HEK293 (cell line): ENCODE measurements around the gene RNF13.

Experiments used
- CTCF ChIA-PET: fragments of 350-600 bp; formaldehyde crosslinking; extraction: SDS; loops from one replicate; lab custom pipeline; 2021; ENCODE audit warnings: antibody characterized with exemption; lab: Yijun Ruan, JAX
- POLR2A ChIA-PET: fragments of 300-600 bp; formaldehyde crosslinking; extraction: SDS; loops from one replicate; lab custom pipeline; 2020; ENCODE audit warnings: antibody characterized with exemption, inconsistent platforms; lab: Yijun Ruan, JAX
- H3K27ac ChIP-seq: fragments of 200-500 bp; sonication (Bioruptor generic); 2 replicates; pipeline ENCODE4 v1.5.1; 2014; ENCODE audit warnings: low read depth, low read length, control low read depth, inconsistent platforms; ENCODE audit errors: extremely low read depth
- H3K36me3 ChIP-seq, 2 experiments: fragments of 200-500 bp in 1 of 2; sonication (Bioruptor generic) in 1 of 2; 1 replicate in 1 of 2; 2 replicates in 1 of 2; pipeline ENCODE4 v1.5.1; 2014 to 2017; ENCODE audit warnings: inconsistent platforms in 2 of 2, low read length in 2 of 2; ENCODE audit not compliant: control insufficient read depth in 2 of 2, insufficient read depth in 1 of 2
- H3K4me1 ChIP-seq: fragments of 200-500 bp; sonication (Bioruptor generic); 2 replicates; pipeline ENCODE4 v1.5.1; 2014; ENCODE audit warnings: mild to moderate bottlenecking, low read length, inconsistent platforms; ENCODE audit not compliant: control insufficient read depth, insufficient read depth
- H3K4me3 ChIP-seq: 2 replicates; pipeline ENCODE4 v1.5.1; 2011; ENCODE audit warnings: low read depth, mild to moderate bottlenecking, control low read depth, low read length, moderate library complexity
- H3K9me3 ChIP-seq: fragments of 200-500 bp; sonication (Bioruptor generic); 2 replicates; pipeline ENCODE4 v1.5.1; 2014; ENCODE audit warnings: low read depth, low read length, inconsistent platforms; ENCODE audit not compliant: control insufficient read depth, insufficient read depth
- MZF1 ChIP-seq: fragments of 450-650 bp; formaldehyde crosslinking; IDR thresholded peaks from 2 replicates; pipeline ENCODE4 v1.5.1; 2017; ENCODE audit warnings: missing biosample characterization, missing genetic modification characterization, borderline replicate concordance
- OVOL3 ChIP-seq: fragments of 450-650 bp; formaldehyde crosslinking; IDR thresholded peaks from 2 replicates; pipeline ENCODE4 v1.5.1; 2016; ENCODE audit warnings: missing biosample characterization, missing genetic modification characterization
- SALL2 ChIP-seq: fragments of 450-650 bp; formaldehyde crosslinking; IDR thresholded peaks from 2 replicates; pipeline ENCODE4 v1.5.0; 2017; ENCODE audit warnings: missing biosample characterization, mild to moderate bottlenecking, missing genetic modification characterization, borderline replicate concordance
- WT1 ChIP-seq: fragments of 450-650 bp; formaldehyde crosslinking; IDR thresholded peaks from 2 replicates; pipeline ENCODE4 v1.5.1; 2016; ENCODE audit warnings: missing biosample characterization, missing genetic modification characterization
- ZBTB7A ChIP-seq: fragments of 450-650 bp; formaldehyde crosslinking; IDR thresholded peaks from 2 replicates; pipeline ENCODE4 v1.5.1; 2016; ENCODE audit warnings: low read depth, missing biosample characterization, missing genetic modification characterization
- ZNF132 ChIP-seq: fragments of 450-650 bp; formaldehyde crosslinking; IDR thresholded peaks from 2 replicates; pipeline ENCODE4 v1.5.1; 2017; ENCODE audit warnings: missing biosample characterization, missing genetic modification characterization, borderline replicate concordance
- ZNF157 ChIP-seq: fragments of 450-650 bp; formaldehyde crosslinking; IDR thresholded peaks from 2 replicates; pipeline ENCODE4 v1.5.1; 2016; ENCODE audit warnings: missing biosample characterization, missing genetic modification characterization
- ZNF341 ChIP-seq: fragments of 450-650 bp; formaldehyde crosslinking; IDR thresholded peaks from 2 replicates; pipeline ENCODE4; 2016; ENCODE audit warnings: low read depth, missing biosample characterization, missing genetic modification characterization
- ZNF37A ChIP-seq: fragments of 450-650 bp; IDR thresholded peaks from 2 replicates; pipeline ENCODE4 v1.5.1; 2018; ENCODE audit warnings: missing biosample characterization, missing genetic modification characterization
- ZNF404 ChIP-seq: fragments of 450-650 bp; formaldehyde crosslinking; IDR thresholded peaks from 2 replicates; pipeline ENCODE4 v1.5.1; 2017; ENCODE audit warnings: missing biosample characterization, missing genetic modification characterization
- ZNF449 ChIP-seq: fragments of 450-650 bp; formaldehyde crosslinking; IDR thresholded peaks from 2 replicates; pipeline ENCODE4 v1.5.1; 2017; ENCODE audit warnings: missing biosample characterization, mild to moderate bottlenecking, missing genetic modification characterization, moderate library complexity
- ZNF48 ChIP-seq: fragments of 450-650 bp; formaldehyde crosslinking; IDR thresholded peaks from 2 replicates; pipeline ENCODE4 v1.5.1; 2016; ENCODE audit warnings: missing biosample characterization, missing genetic modification characterization
- ZNF501 ChIP-seq: fragments of 450-650 bp; formaldehyde crosslinking; IDR thresholded peaks from 2 replicates; pipeline ENCODE4 v1.5.1; 2016; ENCODE audit warnings: missing biosample characterization, missing genetic modification characterization
- ZNF514 ChIP-seq: fragments of 450-650 bp; formaldehyde crosslinking; IDR thresholded peaks from 2 replicates; pipeline ENCODE4 v1.5.1; 2016; ENCODE audit warnings: missing biosample characterization, missing genetic modification characterization
- ZNF518A ChIP-seq: fragments of 450-650 bp; formaldehyde crosslinking; conservative IDR thresholded peaks from 2 replicates; pipeline ENCODE4 v1.5.1; 2016; ENCODE audit warnings: low read depth, missing biosample characterization, missing genetic modification characterization
- ZNF610 ChIP-seq: fragments of 450-650 bp; formaldehyde crosslinking; IDR thresholded peaks from 2 replicates; pipeline ENCODE4 v1.5.1; 2016; ENCODE audit warnings: missing biosample characterization, missing genetic modification characterization, borderline replicate concordance
- ZNF623 ChIP-seq: fragments of 450-650 bp; formaldehyde crosslinking; IDR thresholded peaks from 2 replicates; pipeline ENCODE4 v1.5.1; 2016; ENCODE audit warnings: missing biosample characterization, missing genetic modification characterization
- ZNF624 ChIP-seq: fragments of 450-650 bp; formaldehyde crosslinking; IDR thresholded peaks from 2 replicates; pipeline ENCODE4 v1.5.1; 2017; ENCODE audit warnings: missing biosample characterization, missing genetic modification characterization
- ZNF76 ChIP-seq: fragments of 450-650 bp; formaldehyde crosslinking; IDR thresholded peaks from 2 replicates; pipeline ENCODE4; 2016; ENCODE audit warnings: low read depth, missing biosample characterization, missing genetic modification characterization, borderline replicate concordance
- ZSCAN23 ChIP-seq: fragments of 450-650 bp; formaldehyde crosslinking; IDR thresholded peaks from 2 replicates; pipeline ENCODE4 v1.5.1; 2016; ENCODE audit warnings: missing biosample characterization, missing genetic modification characterization
- TF ChIP-seq, protein P1 (sequence below): fragments of 450-650 bp; formaldehyde crosslinking; IDR thresholded peaks from 2 replicates; pipeline ENCODE4 v1.5.1; 2016; ENCODE audit warnings: missing biosample characterization, missing genetic modification characterization
- TF ChIP-seq, protein P2 (sequence below): fragments of 450-650 bp; formaldehyde crosslinking; IDR thresholded peaks from 2 replicates; pipeline ENCODE4 v1.5.1; 2016; ENCODE audit warnings: missing biosample characterization, missing genetic modification characterization

Gene RNF13

DNA sequence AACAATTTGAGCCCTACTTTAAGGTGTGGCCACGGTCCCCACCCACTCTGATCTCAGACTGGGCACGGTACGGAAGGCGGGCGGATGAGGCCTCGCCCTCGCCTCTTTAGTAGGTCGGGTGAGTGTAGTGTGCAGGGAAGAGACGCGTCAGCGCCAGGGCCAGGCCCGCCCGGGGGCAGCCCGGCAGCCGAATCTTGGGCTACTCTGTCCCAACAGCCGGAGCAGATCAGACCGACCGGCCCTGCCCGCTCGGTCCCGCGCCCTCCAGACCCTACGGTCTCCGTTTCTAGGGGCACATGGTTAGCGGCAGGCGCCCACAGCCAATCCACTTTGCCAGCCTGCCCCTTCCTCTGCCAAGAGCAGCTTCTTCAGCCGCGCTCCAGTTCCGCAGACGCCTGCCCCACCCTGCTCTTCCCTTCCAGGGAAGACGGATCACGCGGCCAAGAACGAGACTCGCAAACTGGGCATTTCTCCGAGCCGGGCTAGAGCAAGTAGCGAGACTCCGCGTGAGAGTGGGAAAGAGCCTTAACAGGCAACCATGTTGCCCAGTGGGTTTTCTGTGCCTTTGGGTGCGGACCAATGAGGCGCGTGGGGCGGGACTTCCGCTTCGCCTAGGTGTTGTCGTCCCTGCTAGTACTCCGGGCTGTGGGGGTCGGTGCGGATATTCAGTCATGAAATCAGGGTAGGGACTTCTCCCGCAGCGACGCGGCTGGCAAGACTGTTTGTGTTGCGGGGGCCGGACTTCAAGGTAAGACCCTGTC is at the start of gene RNF13 (continued):
- TF ChIP-seq ZNF76 (tag by site-specific recombination) (peak; percentile 43; the same call in 1 of the 2 replicates), WT1 (tag by site-specific recombination) (no peak), ZNF341 (peak; percentile 70), ZNF514 (tag by site-specific recombination) (no peak), ZNF37A (no peak), ZNF501 (tag by site-specific recombination) (peak; percentile 53; the same call in 1 of the 2 replicates)

DNA sequence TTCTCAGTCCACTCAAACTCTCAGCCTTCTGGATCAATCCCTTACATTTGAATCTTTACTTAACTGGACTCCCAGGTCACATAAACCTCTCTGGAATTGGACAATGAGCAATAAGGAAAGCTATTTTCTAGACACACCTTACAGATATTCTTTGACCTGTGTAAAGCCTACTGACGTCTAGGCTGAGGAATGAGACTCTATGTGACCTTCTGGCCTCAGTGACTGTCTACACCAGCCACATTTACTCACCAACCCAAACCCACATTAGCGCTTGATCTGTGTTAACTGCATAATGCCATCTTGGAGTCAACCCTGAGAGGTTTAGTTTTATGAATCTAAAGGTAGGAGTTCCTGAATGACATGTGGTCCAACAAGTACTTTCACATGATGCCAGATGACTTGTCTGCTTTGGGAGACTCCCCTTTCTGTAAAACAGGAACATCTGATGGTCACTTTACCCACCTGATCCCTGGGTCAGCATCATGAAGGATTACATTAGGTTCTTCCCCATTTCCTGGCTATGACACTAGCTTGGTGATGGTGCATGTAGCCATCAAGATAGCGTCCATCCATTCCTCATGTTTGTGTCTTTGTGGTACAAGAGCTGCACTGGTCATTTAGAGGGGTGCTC is 49.3 kb upstream of the RNF13 start:
- H3K9me3 ChIP-seq: no peaks in the 10 kb centered on the region
- H3K36me3 ChIP-seq: no peaks in the 10 kb centered on the region
- ChIA-PET CTCF (interaction anchor here (0.6 to 6.9 kb wide), 4 partner anchors 9 to 158 kb away, joined by 3 to 71 read pairs (median 13); partner anchors contain the start of gene COMMD2), POLR2A (no interaction called here)
- H3K4me1 ChIP-seq: no peaks in the 10 kb centered on the region
- no peak overlapping the region for H3K27ac ChIP-seq
- no peak overlapping the region for H3K4me3 ChIP-seq
- TF ChIP-seq ZNF610 (tag by site-specific recombination) (no peak), ZNF157 (tag by site-specific recombination) (no peak), SALL2 (tag by site-specific recombination) (no peak), ZBTB7A (tag by site-specific recombination) (no peak), ZNF404 (tag by site-specific recombination) (no peak), ZNF132 (tag by site-specific recombination) (no peak), ZNF624 (tag by site-specific recombination) (no peak), ZNF449 (no peak), ZNF623 (tag by site-specific recombination) (no peak), OVOL3 (no peak), ZNF48 (tag by site-specific recombination) (no peak), ZNF518A (tag by site-specific recombination) (no peak), MZF1 (tag by site-specific recombination) (no peak), ZSCAN23 (tag by site-specific recombination) (no peak)
- TF ChIP-seq, protein P1, sequence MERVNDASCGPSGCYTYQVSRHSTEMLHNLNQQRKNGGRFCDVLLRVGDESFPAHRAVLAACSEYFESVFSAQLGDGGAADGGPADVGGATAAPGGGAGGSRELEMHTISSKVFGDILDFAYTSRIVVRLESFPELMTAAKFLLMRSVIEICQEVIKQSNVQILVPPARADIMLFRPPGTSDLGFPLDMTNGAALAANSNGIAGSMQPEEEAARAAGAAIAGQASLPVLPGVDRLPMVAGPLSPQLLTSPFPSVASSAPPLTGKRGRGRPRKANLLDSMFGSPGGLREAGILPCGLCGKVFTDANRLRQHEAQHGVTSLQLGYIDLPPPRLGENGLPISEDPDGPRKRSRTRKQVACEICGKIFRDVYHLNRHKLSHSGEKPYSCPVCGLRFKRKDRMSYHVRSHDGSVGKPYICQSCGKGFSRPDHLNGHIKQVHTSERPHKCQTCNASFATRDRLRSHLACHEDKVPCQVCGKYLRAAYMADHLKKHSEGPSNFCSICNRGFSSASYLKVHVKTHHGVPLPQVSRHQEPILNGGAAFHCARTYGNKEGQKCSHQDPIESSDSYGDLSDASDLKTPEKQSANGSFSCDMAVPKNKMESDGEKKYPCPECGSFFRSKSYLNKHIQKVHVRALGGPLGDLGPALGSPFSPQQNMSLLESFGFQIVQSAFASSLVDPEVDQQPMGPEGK (tag by site-specific recombination): no peak
- TF ChIP-seq, protein P2, sequence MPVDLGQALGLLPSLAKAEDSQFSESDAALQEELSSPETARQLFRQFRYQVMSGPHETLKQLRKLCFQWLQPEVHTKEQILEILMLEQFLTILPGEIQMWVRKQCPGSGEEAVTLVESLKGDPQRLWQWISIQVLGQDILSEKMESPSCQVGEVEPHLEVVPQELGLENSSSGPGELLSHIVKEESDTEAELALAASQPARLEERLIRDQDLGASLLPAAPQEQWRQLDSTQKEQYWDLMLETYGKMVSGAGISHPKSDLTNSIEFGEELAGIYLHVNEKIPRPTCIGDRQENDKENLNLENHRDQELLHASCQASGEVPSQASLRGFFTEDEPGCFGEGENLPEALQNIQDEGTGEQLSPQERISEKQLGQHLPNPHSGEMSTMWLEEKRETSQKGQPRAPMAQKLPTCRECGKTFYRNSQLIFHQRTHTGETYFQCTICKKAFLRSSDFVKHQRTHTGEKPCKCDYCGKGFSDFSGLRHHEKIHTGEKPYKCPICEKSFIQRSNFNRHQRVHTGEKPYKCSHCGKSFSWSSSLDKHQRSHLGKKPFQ (tag by site-specific recombination): no peak
